HCT116 (cell line): Measurements from ENCODE around the gene ESPNL. TPM values are rescaled to one million over a fixed set of nuclear protein-coding genes. Genes with fewer than 3 reads are reported as not detected.

Experiments
- ATAC-seq: fragments of 200-7000 bp; cut with Tn5 transposase; 2 replicates; pipeline ENCODE4 v1.9.1; 2020; ENCODE audit warnings: mild to moderate bottlenecking, moderate library complexity
- BruUV-seq: library from RNA; stranded (reverse); fragments of 400-500 nt; replicated peaks from 2 replicates; lab custom pipeline; 2021; lab: Mats Ljungman, UMichigan
- CTCF ChIA-PET: fragments of 300-600 bp; sonication (Branson Sonifier 250); formaldehyde crosslinking; loops from one replicate; lab custom pipeline; 2021; ENCODE audit warnings: antibody characterized with exemption; lab: Charles Lee
- POLR2A ChIA-PET: fragments of 300-600, 350-600 bp; sonication (Branson Sonifier 250); formaldehyde crosslinking; loops from one replicate; lab custom pipeline; 2021; ENCODE audit warnings: antibody characterized with exemption; lab: Charles Lee
- RAD21 ChIA-PET, 2 experiments: fragments of 300-600 bp; sonication (Branson Sonifier 250); formaldehyde crosslinking; loops; one replicate each; lab custom pipeline; 2023; ENCODE audit warnings: low total read pairs in 2 of 2; ENCODE audit not compliant: uncharacterized antibody in 2 of 2, unreplicated experiment in 2 of 2, low non-redundant PET in 1 of 2; lab: Charles Lee
- DNase-seq: peaks from one replicate; pipeline ENCODE4 v3.0.0-alpha.2; 2010; ENCODE audit warnings: low read depth, low spot score
- H2AFZ ChIP-seq: fragments of 200-600 bp; shearing (Covaris generic), sonication (generic); 2 replicates; pipeline ENCODE4 v1.6.1; 2017; ENCODE audit warnings: low read depth, mixed run types, mixed read lengths, antibody characterized with exemption, low read length; ENCODE audit not compliant: poor library complexity, severe bottlenecking
- H3K27ac ChIP-seq: 2 replicates; pipeline ENCODE4 v1.5.1; 2012; ENCODE audit warnings: low read depth, low read length
- H3K27me3 ChIP-seq: fragments of 200-600 bp; sonication (generic); 2 replicates; pipeline ENCODE4 v1.6.1; 2016; ENCODE audit warnings: mixed run types, low read length, mixed read lengths; ENCODE audit not compliant: insufficient read depth
- H3K36me3 ChIP-seq, 2 experiments: fragments of 200-500 bp in 1 of 2; fragments of 200-600 bp in 1 of 2; sonication (Bioruptor generic) in 1 of 2; sonication (generic) in 1 of 2; 2 replicates each; pipeline versions ENCODE4 v1.5.1 to v1.6.1; 2014 to 2016; ENCODE audit warnings: low read length in 2 of 2, inconsistent platforms in 1 of 2, mixed read lengths in 1 of 2, mixed run types in 1 of 2; ENCODE audit not compliant: insufficient read depth in 2 of 2, control insufficient read depth in 1 of 2
- H3K4me1 ChIP-seq, 2 experiments: fragments of 200-600 bp in 1 of 2; sonication (generic) in 1 of 2; 2 replicates each; pipeline versions ENCODE4 v1.5.1 to v1.6.1; 2012 to 2017; ENCODE audit warnings: low read length in 2 of 2, inconsistent platforms in 1 of 2, mild to moderate bottlenecking in 1 of 2, mixed read lengths in 1 of 2, mixed run types in 1 of 2, moderate library complexity in 1 of 2; ENCODE audit not compliant: insufficient read depth in 2 of 2, control insufficient read depth in 1 of 2
- H3K4me2 ChIP-seq: fragments of 200-600 bp; sonication (generic); 2 replicates; pipeline ENCODE4 v1.6.1; 2017; ENCODE audit warnings: mixed run types, low read length, mixed read lengths
- H3K4me3 ChIP-seq, 2 experiments: fragments of 200-600 bp in 1 of 2; sonication (generic) in 1 of 2; replicated peaks in 1 of 2; 2 replicates each; pipeline ENCODE4 v1.5.1; 2011 to 2016; ENCODE audit warnings: low read length in 2 of 2, control low read depth in 1 of 2, low read depth in 1 of 2, mild to moderate bottlenecking in 1 of 2, mixed read lengths in 1 of 2, mixed run types in 1 of 2
- H3K79me2 ChIP-seq: fragments of 200-600 bp; sonication (generic); 2 replicates; pipeline ENCODE4 v1.6.1; 2017; ENCODE audit warnings: mild to moderate bottlenecking, mixed run types, low read length, moderate library complexity, mixed read lengths; ENCODE audit not compliant: insufficient read depth
- H3K9ac ChIP-seq: fragments of 200-600 bp; sonication (generic); 2 replicates; pipeline ENCODE4 v1.6.1; 2016; ENCODE audit warnings: low read length, mixed read lengths
- H3K9me2 ChIP-seq: fragments of 200-600 bp; sonication (generic), shearing (Covaris generic); 2 replicates; pipeline ENCODE4 v1.6.1; 2017; ENCODE audit warnings: mixed run types, mild to moderate bottlenecking, moderate library complexity; ENCODE audit not compliant: insufficient read depth
- H3K9me3 ChIP-seq, 2 experiments: fragments of 200-500 bp in 1 of 2; fragments of 200-600 bp in 1 of 2; sonication (Bioruptor generic) in 1 of 2; sonication (generic) in 1 of 2; 2 replicates each; pipeline ENCODE4 v1.6.1; 2014 to 2017; ENCODE audit warnings: low read length in 2 of 2, mixed read lengths in 2 of 2, inconsistent platforms in 1 of 2, low read depth in 1 of 2, mild to moderate bottlenecking in 1 of 2, mixed run types in 1 of 2, moderate library complexity in 1 of 2; ENCODE audit not compliant: control insufficient read depth in 1 of 2, insufficient read depth in 1 of 2
- H4K20me1 ChIP-seq: fragments of 200-600 bp; sonication (generic), shearing (Covaris generic); 2 replicates; pipeline ENCODE4 v1.6.1; 2017; ENCODE audit warnings: mixed run types, mild to moderate bottlenecking, moderate library complexity; ENCODE audit not compliant: insufficient read depth
- CBX3 ChIP-seq: IDR thresholded peaks from 2 replicates; pipeline ENCODE4 v1.6.1; 2012; ENCODE audit warnings: low read depth
- EGR1 ChIP-seq: IDR thresholded peaks from 2 replicates; pipeline ENCODE4 v1.6.1; 2012; ENCODE audit warnings: low read depth
- EZH2phosphoT487 ChIP-seq: fragments of 200-600 bp; IDR thresholded peaks from 2 replicates; pipeline ENCODE4 v1.6.1; 2018; ENCODE audit warnings: antibody characterized with exemption, borderline replicate concordance
- POLR2A ChIP-seq: IDR thresholded peaks from 2 replicates; pipeline ENCODE4 v1.7.0; 2011; ENCODE audit warnings: borderline replicate concordance; ENCODE audit not compliant: insufficient read depth, insufficient read length; ENCODE audit errors: extremely low read depth
- POLR2AphosphoS5 ChIP-seq: IDR thresholded peaks from 2 replicates; pipeline ENCODE4 v1.6.1; 2011; ENCODE audit warnings: mild to moderate bottlenecking, low read depth, low read length, moderate library complexity
- SIN3A ChIP-seq: IDR thresholded peaks from 2 replicates; pipeline ENCODE4 v1.6.1; 2012; ENCODE audit warnings: low read depth
- TCF7L2 ChIP-seq: IDR thresholded peaks from 2 replicates; pipeline ENCODE4 v1.7.0; 2011; ENCODE audit warnings: borderline replicate concordance, inconsistent platforms; ENCODE audit not compliant: insufficient read depth, insufficient read length; ENCODE audit errors: extremely low read depth
- YY1 ChIP-seq: IDR thresholded peaks from 2 replicates; pipeline ENCODE4 v1.6.1; 2011; ENCODE audit warnings: low read length, low read depth, moderate library complexity, mild to moderate bottlenecking; ENCODE audit not compliant: insufficient replicate concordance; ENCODE audit errors: extremely low read depth
- ZFX ChIP-seq: fragments of 450-650 bp; IDR thresholded peaks from 2 replicates; pipeline ENCODE4 v1.6.1; 2017
- ZNF274 ChIP-seq: fragments of 200-500 bp; sonication (Bioruptor generic); IDR thresholded peaks from 2 replicates; pipeline ENCODE4 v1.6.1; 2014; ENCODE audit warnings: mild to moderate bottlenecking, low read depth, low read length, inconsistent platforms
- intact Hi-C: fragments of 100-400 bp; cut with micrococcal nuclease; formaldehyde crosslinking; loops from 2 replicates; pipeline ENCODE4 v1.10.0; 2022
- total RNA-seq: library from RNA; stranded (reverse); gene quantifications from one replicate; pipeline ENCODE4 v1.2.1, GENCODE V29; 2021; ENCODE audit not compliant: unreplicated experiment
- TF ChIP-seq, protein P1 (sequence below): IDR thresholded peaks from 2 replicates; pipeline ENCODE4 v1.6.1; 2012; ENCODE audit warnings: low read depth
- TF ChIP-seq, protein P2 (sequence below): IDR thresholded peaks from 2 replicates; pipeline ENCODE4 v1.6.1; 2012
- TF ChIP-seq, protein P3 (sequence below): IDR thresholded peaks from 2 replicates; pipeline ENCODE4 v1.6.1; 2011; ENCODE audit warnings: mild to moderate bottlenecking, low read length, moderate library complexity; ENCODE audit not compliant: insufficient replicate concordance; ENCODE audit errors: extremely low read depth

The ESPNL gene
- total RNA-seq, 1 experiment from 2014 or later: 0.22 TPM

DNA sequence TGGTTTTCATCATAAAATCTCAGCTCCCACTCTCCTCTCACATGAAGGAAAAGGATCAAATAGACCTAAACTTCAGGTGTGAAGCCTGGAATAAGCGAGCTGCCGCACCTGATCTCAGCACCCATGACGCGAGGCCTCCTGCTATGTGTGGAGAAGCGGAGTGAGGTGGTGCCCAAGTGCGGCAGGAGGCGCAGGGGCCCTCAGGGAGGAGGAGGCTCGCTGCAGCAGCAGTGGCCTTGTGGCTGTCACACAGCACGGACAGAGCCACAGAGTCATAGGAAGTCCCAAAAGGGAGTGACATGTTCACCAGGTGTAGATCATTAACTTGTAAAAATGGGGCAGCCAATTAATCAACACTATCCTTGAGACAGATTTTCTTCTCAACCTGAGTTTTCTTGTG, 30.3 kb upstream of the ESPNL start:
- H3K4me1 ChIP-seq: no peaks in the 10 kb centered on the region
- intact Hi-C loops: no loop called here
- no peaks in the 10 kb centered on the region for H3K9me2 ChIP-seq
- RAD21 ChIA-PET: no interaction called here
- POLR2A ChIA-PET: no interaction called here
- H3K4me3 ChIP-seq: no peak overlapping the region
- no peaks in the 10 kb centered on the region for H3K27me3 ChIP-seq
- H4K20me1 ChIP-seq: no peaks in the 10 kb centered on the region
- H3K36me3 ChIP-seq: peaks cover 12 to 44% of the 10 kb centered on the region in 2 experiments
- no peak overlapping the region for H3K9ac ChIP-seq
- no peak overlapping the region for H3K27ac ChIP-seq
- H3K79me2 ChIP-seq: peaks cover 17% of the 10 kb centered on the region; the same call in 1 of the 2 replicates
- no TSS peak for BruUV-seq
- no peak for TF ChIP-seq POLR2A
- no peak for TF ChIP-seq CBX3
- TF ChIP-seq, protein P1, sequence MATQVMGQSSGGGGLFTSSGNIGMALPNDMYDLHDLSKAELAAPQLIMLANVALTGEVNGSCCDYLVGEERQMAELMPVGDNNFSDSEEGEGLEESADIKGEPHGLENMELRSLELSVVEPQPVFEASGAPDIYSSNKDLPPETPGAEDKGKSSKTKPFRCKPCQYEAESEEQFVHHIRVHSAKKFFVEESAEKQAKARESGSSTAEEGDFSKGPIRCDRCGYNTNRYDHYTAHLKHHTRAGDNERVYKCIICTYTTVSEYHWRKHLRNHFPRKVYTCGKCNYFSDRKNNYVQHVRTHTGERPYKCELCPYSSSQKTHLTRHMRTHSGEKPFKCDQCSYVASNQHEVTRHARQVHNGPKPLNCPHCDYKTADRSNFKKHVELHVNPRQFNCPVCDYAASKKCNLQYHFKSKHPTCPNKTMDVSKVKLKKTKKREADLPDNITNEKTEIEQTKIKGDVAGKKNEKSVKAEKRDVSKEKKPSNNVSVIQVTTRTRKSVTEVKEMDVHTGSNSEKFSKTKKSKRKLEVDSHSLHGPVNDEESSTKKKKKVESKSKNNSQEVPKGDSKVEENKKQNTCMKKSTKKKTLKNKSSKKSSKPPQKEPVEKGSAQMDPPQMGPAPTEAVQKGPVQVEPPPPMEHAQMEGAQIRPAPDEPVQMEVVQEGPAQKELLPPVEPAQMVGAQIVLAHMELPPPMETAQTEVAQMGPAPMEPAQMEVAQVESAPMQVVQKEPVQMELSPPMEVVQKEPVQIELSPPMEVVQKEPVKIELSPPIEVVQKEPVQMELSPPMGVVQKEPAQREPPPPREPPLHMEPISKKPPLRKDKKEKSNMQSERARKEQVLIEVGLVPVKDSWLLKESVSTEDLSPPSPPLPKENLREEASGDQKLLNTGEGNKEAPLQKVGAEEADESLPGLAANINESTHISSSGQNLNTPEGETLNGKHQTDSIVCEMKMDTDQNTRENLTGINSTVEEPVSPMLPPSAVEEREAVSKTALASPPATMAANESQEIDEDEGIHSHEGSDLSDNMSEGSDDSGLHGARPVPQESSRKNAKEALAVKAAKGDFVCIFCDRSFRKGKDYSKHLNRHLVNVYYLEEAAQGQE: no peak
- TF ChIP-seq, protein P2, sequence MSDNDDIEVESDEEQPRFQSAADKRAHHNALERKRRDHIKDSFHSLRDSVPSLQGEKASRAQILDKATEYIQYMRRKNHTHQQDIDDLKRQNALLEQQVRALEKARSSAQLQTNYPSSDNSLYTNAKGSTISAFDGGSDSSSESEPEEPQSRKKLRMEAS: no peak
- TF ChIP-seq POLR2AphosphoS5: no peak
- no peak for TF ChIP-seq SIN3A
- TF ChIP-seq EZH2phosphoT487: no peak
- TF ChIP-seq YY1: no peak
- TF ChIP-seq, protein P3, sequence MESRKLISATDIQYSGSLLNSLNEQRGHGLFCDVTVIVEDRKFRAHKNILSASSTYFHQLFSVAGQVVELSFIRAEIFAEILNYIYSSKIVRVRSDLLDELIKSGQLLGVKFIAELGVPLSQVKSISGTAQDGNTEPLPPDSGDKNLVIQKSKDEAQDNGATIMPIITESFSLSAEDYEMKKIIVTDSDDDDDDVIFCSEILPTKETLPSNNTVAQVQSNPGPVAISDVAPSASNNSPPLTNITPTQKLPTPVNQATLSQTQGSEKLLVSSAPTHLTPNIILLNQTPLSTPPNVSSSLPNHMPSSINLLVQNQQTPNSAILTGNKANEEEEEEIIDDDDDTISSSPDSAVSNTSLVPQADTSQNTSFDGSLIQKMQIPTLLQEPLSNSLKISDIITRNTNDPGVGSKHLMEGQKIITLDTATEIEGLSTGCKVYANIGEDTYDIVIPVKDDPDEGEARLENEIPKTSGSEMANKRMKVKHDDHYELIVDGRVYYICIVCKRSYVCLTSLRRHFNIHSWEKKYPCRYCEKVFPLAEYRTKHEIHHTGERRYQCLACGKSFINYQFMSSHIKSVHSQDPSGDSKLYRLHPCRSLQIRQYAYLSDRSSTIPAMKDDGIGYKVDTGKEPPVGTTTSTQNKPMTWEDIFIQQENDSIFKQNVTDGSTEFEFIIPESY: no peak
- no peak for TF ChIP-seq EGR1
- TF ChIP-seq TCF7L2: no peak
- no peak for TF ChIP-seq ZNF274
- TF ChIP-seq ZFX: no peak
- ATAC-seq (no peak), DNase-seq (no peak)
- H3K4me2 ChIP-seq: no peak overlapping the region
- CTCF ChIA-PET: no interaction called here
- H2AFZ ChIP-seq: no peak overlapping the region
- H3K9me3 ChIP-seq: no peaks in the 10 kb centered on the region
